Endothelial cell of umbilical vein (primary cell): ENCODE measurements around the gene PHLPP2. TPM values are rescaled to one million over a fixed set of nuclear protein-coding genes. Genes with fewer than 3 reads are reported as not detected.

Experiments used
- BruUV-seq: library from RNA; stranded (reverse); fragments of 400-500 nt; replicated peaks from 2 replicates; lab custom pipeline; 2021; lab: Mats Ljungman, UMichigan
- CTCF ChIA-PET: fragments of 300-600, 350-600 bp; sonication (Branson Sonifier 250); formaldehyde crosslinking; loops from one replicate; lab custom pipeline; 2021; ENCODE audit warnings: antibody characterized with exemption, inconsistent platforms; lab: Charles Lee
- POLR2A ChIA-PET: fragments of 300-600, 350-600 bp; sonication (Branson Sonifier 250); formaldehyde crosslinking; loops from one replicate; lab custom pipeline; 2021; ENCODE audit warnings: antibody characterized with exemption, inconsistent platforms; lab: Charles Lee
- DNase-seq: peaks from one replicate; pipeline ENCODE4 v3.0.0-alpha.2; 2011; ENCODE audit warnings: low read depth, low spot score
- FAIRE-seq: peaks from 2 replicates; lab custom pipeline; 2011; peaks lifted over from hg19 to GRCh38; lab: Jason Lieb, UNC
- H2AFZ ChIP-seq: 2 replicates; pipeline ENCODE4 v1.6.0; 2012; ENCODE audit warnings: low read depth, low read length, control low read depth, inconsistent platforms
- H3K27ac ChIP-seq: 2 replicates; pipeline ENCODE4 v1.5.1; 2011; ENCODE audit warnings: low read depth, mild to moderate bottlenecking, control low read depth, low read length, moderate library complexity; ENCODE audit not compliant: insufficient read depth
- H3K27me3 ChIP-seq, 2 experiments: 2 replicates each; pipeline versions ENCODE4 v1.6.0 to v1.6.1; 2011; ENCODE audit warnings: low read length in 2 of 2, mixed read lengths in 1 of 2; ENCODE audit not compliant: control insufficient read depth in 2 of 2, insufficient read depth in 2 of 2
- H3K36me3 ChIP-seq, 2 experiments: 2 replicates in 1 of 2; 3 replicates in 1 of 2; pipeline ENCODE4 v1.5.1; 2011; ENCODE audit warnings: low read length in 2 of 2, mild to moderate bottlenecking in 1 of 2, moderate library complexity in 1 of 2; ENCODE audit not compliant: control insufficient read depth in 2 of 2, insufficient read depth in 2 of 2; ENCODE audit errors: extremely low read depth in 1 of 2
- H3K4me1 ChIP-seq: 3 replicates; pipeline ENCODE4 v1.5.1; 2011; ENCODE audit warnings: mild to moderate bottlenecking, low read length; ENCODE audit not compliant: control insufficient read depth, insufficient read depth; ENCODE audit errors: extremely low read depth
- H3K4me2 ChIP-seq: 2 replicates; pipeline ENCODE4 v1.6.1; 2011; ENCODE audit warnings: low read length, control low read depth, mixed read lengths; ENCODE audit not compliant: insufficient read depth
- H3K4me3 ChIP-seq, 3 experiments: fragments of 200-600 bp in 1 of 3; sonication (generic), shearing (Covaris generic) in 1 of 3; replicated peaks in 1 of 3; 2 replicates each; pipeline ENCODE4 v1.5.1; 2011 to 2016; ENCODE audit warnings: control low read depth in 3 of 3, low read length in 3 of 3, mild to moderate bottlenecking in 2 of 3, inconsistent platforms in 1 of 3, low read depth in 1 of 3, moderate library complexity in 1 of 3; ENCODE audit not compliant: insufficient read depth in 1 of 3
- H3K79me2 ChIP-seq: 2 replicates; pipeline ENCODE4 v1.6.0; 2012; ENCODE audit warnings: low read length, inconsistent platforms; ENCODE audit not compliant: control insufficient read depth, insufficient read depth
- H3K9ac ChIP-seq: replicated peaks from 2 replicates; pipeline ENCODE3; 2011; ENCODE audit warnings: low read length, control low read depth; ENCODE audit not compliant: insufficient read depth; ENCODE audit errors: extremely low read depth
- H3K9me1 ChIP-seq: replicated peaks from 3 replicates; pipeline ENCODE4 v1.6.0; 2011; ENCODE audit warnings: mild to moderate bottlenecking, low read length; ENCODE audit not compliant: control insufficient read depth, insufficient read depth; ENCODE audit errors: extremely low read depth
- H3K9me3 ChIP-seq: replicated peaks from 2 replicates; pipeline ENCODE4 v1.5.1; 2012; ENCODE audit warnings: low read length, inconsistent platforms; ENCODE audit not compliant: control insufficient read depth, insufficient read depth
- H4K20me1 ChIP-seq: replicated peaks from 2 replicates; pipeline ENCODE3; 2011; ENCODE audit warnings: mild to moderate bottlenecking, low read length; ENCODE audit not compliant: control insufficient read depth, insufficient read depth; ENCODE audit errors: extremely low read depth
- EZH2 ChIP-seq: IDR thresholded peaks from 2 replicates; pipeline ENCODE4 v1.6.1; 2012; ENCODE audit warnings: borderline replicate concordance, low read depth, mild to moderate bottlenecking, moderate library complexity, low read length, inconsistent platforms; ENCODE audit not compliant: severe bottlenecking
- FOS ChIP-seq: IDR thresholded peaks from 2 replicates; pipeline ENCODE4 v1.6.1; 2011; ENCODE audit warnings: mild to moderate bottlenecking, low read length, moderate library complexity, borderline replicate concordance; ENCODE audit not compliant: insufficient read depth
- GATA2 ChIP-seq: IDR thresholded peaks from 2 replicates; pipeline ENCODE4 v1.7.0; 2011; ENCODE audit warnings: low read depth, mild to moderate bottlenecking, moderate library complexity, mixed read lengths, low read length; ENCODE audit not compliant: insufficient read length, insufficient read depth
- JUN ChIP-seq: IDR thresholded peaks from 2 replicates; pipeline ENCODE4 v1.6.1; 2011; ENCODE audit warnings: borderline replicate concordance, low read depth; ENCODE audit not compliant: insufficient read length, insufficient read depth
- MYC ChIP-seq: IDR thresholded peaks from one replicate; pipeline ENCODE4 v1.6.1; 2011; ENCODE audit warnings: mild to moderate bottlenecking, low read depth, low read length
- POLR2A ChIP-seq: IDR thresholded peaks from 2 replicates; pipeline ENCODE4 v1.6.1; 2012; ENCODE audit warnings: low read depth, mild to moderate bottlenecking, control low read depth, low read length
- POLR2AphosphoS5 ChIP-seq: IDR thresholded peaks from 2 replicates; pipeline ENCODE4 v1.6.1; 2012; ENCODE audit warnings: low read depth, mild to moderate bottlenecking, control low read depth, low read length, moderate library complexity; ENCODE audit not compliant: insufficient read depth
- dilution Hi-C: fragments of 300-500 bp; cut with MboI; formaldehyde crosslinking; loops from one replicate; pipeline ENCODE4 v1.15.0; 2019; ENCODE audit warnings: low sequenced_read_pairs; ENCODE audit not compliant: extremely low pct_ligation_motif_present
- intact Hi-C: fragments of 100-400 bp; cut with micrococcal nuclease; formaldehyde crosslinking; loops from one replicate; pipeline ENCODE4 v1.10.0; 2022
- polyA plus RNA-seq, 4 experiments: library from polyadenylated mRNA; depleted of rRNA in 3 of 4; stranded (reverse) in 3 of 4; unstranded in 1 of 4; fragments of >200 nt; gene quantifications; 2 replicates each; pipeline versions ENCODE4 v1.2.1 to v1.2.3, GENCODE V29; 2011 to 2012; ENCODE audit warnings: missing spikeins in 1 of 4
- total RNA-seq: library from RNA; stranded (reverse); gene quantifications from 2 replicates; pipeline ENCODE4 v1.2.3, GENCODE V29; 2021
- TF ChIP-seq, protein P1 (sequence below), 2 donors: IDR thresholded peaks; 1 replicate in 1 of 2; 2 replicates in 1 of 2; pipeline ENCODE4 v1.5.1; 2011; ENCODE audit warnings: low read length in 2 of 2, mild to moderate bottlenecking in 2 of 2, moderate library complexity in 2 of 2, control low read depth in 1 of 2, inconsistent platforms in 1 of 2, low read depth in 1 of 2; ENCODE audit not compliant: insufficient read depth in 1 of 2; ENCODE audit errors: extremely low read depth in 1 of 2
- TF ChIP-seq, protein P2 (sequence below): IDR thresholded peaks from 2 replicates; pipeline ENCODE4 v1.6.1; 2011; ENCODE audit not compliant: insufficient read depth, insufficient read length

Gene PHLPP2
- total and polyA plus RNA-seq, 2 donors (not counting 3 experiments of a cell fraction or from before 2014, with no cell fraction given), result 4.1 to 8.0 TPM

DNA sequence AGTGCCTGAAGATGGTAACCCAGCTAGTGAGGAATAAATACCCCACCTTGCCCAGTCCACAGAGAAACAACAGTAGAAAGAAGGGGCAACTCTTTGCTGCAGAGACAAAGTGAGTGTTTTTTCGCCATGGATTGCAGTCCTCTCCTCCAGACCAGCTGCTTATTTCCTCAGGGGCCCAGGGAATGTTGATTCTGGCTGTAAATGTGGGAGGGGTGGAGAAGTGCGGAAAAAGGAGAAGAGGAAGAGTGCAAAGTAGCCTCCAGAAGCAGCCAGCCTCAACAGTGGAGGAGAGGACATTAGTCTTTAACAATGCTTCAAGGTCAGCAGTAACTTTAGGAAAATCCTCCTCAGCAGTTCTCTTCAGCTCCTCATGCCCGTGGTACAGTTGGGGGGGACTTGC is 8.1 kb upstream of the PHLPP2 start:
- H3K9me3 ChIP-seq, result no peaks in the 10 kb centered on the region
- TF ChIP-seq JUN (no peak), EZH2 (no peak), MYC (no peak), POLR2A (no peak), GATA2 (no peak), FOS (no peak), POLR2AphosphoS5 (no peak)
- TF ChIP-seq, protein P1, sequence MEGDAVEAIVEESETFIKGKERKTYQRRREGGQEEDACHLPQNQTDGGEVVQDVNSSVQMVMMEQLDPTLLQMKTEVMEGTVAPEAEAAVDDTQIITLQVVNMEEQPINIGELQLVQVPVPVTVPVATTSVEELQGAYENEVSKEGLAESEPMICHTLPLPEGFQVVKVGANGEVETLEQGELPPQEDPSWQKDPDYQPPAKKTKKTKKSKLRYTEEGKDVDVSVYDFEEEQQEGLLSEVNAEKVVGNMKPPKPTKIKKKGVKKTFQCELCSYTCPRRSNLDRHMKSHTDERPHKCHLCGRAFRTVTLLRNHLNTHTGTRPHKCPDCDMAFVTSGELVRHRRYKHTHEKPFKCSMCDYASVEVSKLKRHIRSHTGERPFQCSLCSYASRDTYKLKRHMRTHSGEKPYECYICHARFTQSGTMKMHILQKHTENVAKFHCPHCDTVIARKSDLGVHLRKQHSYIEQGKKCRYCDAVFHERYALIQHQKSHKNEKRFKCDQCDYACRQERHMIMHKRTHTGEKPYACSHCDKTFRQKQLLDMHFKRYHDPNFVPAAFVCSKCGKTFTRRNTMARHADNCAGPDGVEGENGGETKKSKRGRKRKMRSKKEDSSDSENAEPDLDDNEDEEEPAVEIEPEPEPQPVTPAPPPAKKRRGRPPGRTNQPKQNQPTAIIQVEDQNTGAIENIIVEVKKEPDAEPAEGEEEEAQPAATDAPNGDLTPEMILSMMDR (IDR thresholded peaks at IDR 0.05; ENCODE audit: extremely low read depth in 1 of 2, insufficient read depth in 1 of 2, low read depth in 1 of 2, low read length in 2 of 2), result no peak
- TF ChIP-seq, protein P2, sequence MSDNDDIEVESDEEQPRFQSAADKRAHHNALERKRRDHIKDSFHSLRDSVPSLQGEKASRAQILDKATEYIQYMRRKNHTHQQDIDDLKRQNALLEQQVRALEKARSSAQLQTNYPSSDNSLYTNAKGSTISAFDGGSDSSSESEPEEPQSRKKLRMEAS, result no peak
- intact Hi-C loops (no loop called here), dilution Hi-C loops (no loop called here)
- no peak overlapping the region for H3K27ac ChIP-seq
- no peak overlapping the region for H3K9ac ChIP-seq
- no peak overlapping the region for H3K4me2 ChIP-seq
- H4K20me1 ChIP-seq, result no peaks in the 10 kb centered on the region
- H3K36me3 ChIP-seq, result peaks cover 15 to 23% of the 10 kb centered on the region in 2 experiments
- FAIRE-seq (no peak), DNase-seq (no peak)
- no peaks in the 10 kb centered on the region for H3K9me1 ChIP-seq
- no peaks in the 10 kb centered on the region for H3K27me3 ChIP-seq
- no TSS peak for BruUV-seq
- no peak overlapping the region for H3K4me3 ChIP-seq
- no peaks in the 10 kb centered on the region for H3K79me2 ChIP-seq
- H3K4me1 ChIP-seq, result no peaks in the 10 kb centered on the region
- POLR2A ChIA-PET, result no interaction called here
- H2AFZ ChIP-seq, result no peak overlapping the region
- CTCF ChIA-PET, result interaction anchor here (2.1 kb wide), 1 partner anchor 229 kb away, joined by 8 read pairs; no protein-coding TSS in a partner anchor
